K562 treated with DMSO at 1 percent for 4 hours (cell line): ENCODE data around the gene EML4. TPM values are rescaled to one million over a fixed set of nuclear protein-coding genes. Genes with fewer than 3 reads are reported as not detected.

Source experiments
- total RNA-seq: library from RNA; unstranded; fragments of 300-600 nt; gene quantifications from 2 replicates; pipeline ENCODE4 v1.2.3, GENCODE V29; 2022; ENCODE audit not compliant: insufficient read depth

The EML4 gene, protein sequence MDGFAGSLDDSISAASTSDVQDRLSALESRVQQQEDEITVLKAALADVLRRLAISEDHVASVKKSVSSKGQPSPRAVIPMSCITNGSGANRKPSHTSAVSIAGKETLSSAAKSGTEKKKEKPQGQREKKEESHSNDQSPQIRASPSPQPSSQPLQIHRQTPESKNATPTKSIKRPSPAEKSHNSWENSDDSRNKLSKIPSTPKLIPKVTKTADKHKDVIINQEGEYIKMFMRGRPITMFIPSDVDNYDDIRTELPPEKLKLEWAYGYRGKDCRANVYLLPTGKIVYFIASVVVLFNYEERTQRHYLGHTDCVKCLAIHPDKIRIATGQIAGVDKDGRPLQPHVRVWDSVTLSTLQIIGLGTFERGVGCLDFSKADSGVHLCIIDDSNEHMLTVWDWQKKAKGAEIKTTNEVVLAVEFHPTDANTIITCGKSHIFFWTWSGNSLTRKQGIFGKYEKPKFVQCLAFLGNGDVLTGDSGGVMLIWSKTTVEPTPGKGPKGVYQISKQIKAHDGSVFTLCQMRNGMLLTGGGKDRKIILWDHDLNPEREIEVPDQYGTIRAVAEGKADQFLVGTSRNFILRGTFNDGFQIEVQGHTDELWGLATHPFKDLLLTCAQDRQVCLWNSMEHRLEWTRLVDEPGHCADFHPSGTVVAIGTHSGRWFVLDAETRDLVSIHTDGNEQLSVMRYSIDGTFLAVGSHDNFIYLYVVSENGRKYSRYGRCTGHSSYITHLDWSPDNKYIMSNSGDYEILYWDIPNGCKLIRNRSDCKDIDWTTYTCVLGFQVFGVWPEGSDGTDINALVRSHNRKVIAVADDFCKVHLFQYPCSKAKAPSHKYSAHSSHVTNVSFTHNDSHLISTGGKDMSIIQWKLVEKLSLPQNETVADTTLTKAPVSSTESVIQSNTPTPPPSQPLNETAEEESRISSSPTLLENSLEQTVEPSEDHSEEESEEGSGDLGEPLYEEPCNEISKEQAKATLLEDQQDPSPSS
- total RNA-seq: 11.1 and 13.0 TPM in 2 replicates

DNA sequence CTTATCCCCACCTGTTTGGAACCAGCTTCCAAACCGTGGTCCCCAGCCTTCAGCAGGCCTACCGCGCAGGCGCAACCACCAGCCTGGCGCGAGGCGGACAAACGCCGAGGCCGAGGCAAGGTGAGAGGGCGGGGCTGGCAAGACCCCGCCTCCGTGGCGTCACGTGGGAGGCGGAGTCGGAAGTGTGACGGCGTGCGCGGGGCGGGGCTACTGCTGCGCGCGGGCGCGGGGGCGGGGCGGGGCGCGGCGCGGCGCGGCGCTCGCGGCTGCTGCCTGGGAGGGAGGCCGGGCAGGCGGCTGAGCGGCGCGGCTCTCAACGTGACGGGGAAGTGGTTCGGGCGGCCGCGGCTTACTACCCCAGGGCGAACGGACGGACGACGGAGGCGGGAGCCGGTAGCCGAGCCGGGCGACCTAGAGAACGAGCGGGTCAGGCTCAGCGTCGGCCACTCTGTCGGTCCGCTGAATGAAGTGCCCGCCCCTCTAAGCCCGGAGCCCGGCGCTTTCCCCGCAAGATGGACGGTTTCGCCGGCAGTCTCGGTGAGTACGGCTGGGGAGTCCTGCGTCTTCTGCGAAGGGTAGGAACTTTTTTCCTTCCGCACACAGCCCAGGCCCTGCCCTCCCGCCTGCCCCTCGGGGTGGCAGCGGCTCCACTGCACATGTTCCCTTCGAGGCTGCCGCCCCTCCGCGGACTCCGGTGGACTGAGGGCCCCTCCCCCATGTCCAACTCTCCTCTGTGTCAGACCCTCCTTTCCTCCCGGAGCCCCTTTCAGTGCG lies at the start of gene EML4:
Gene EML4 (plus strand): TSS at position 254 of the 774 bp plus-strand sequence. CDS start 259 bp downstream, at position 513.

DNA sequence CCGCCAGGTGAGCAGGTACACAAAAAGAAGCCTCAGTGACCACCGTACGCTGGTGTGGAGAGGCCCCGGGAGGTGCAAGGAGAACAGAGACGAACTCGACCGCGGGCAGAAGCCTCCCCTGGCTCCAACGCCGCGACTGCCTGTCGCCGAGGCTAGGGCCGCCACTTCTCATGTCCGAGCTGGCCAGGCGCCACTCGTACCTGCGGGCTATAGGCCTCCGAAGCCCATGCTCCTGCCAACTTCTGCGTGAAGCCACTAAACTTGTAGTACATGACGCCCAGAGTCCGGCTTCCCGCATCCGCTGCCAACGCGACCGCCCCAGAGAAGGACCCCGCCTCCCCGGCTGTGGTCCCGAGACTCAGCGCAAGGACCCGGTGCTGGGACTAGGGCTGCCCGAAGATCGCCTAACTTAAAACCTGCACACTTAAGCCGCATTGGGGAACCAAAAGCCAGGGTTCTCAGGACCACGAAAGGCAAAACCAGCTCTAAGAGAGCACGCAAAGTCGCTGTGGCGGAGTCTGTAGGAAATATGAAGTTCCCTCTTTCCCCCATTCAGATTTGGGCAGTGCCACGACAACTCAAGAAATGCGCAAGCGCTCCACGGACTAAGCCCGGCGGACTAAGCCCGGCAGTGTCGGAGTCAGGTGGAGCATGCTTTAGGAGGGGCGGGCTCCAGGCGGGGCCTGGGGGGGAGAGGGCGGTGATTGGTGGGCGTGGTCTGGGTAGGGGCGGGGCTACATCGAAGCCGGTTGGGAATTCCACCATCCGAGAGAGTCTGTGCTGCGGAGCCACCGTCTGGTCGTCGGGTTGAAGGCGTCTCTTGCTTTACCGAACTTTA lies 192.0 kb downstream of the EML4 start, which contains the start of gene COX7A2L:
Gene COX7A2L (minus strand): TSS at position 328 of the 838 bp plus-strand sequence. CDS start 56 bp downstream, at position 272.

Other genes starting within 250 kb of the EML4 start
- gene PKDCC, start 121.3 kb upstream of the EML4 start, total RNA-seq: 0.73 TPM in 1 of 2 replicates, not detected in the other
- gene COX7A2L, start 191.9 kb downstream of the EML4 start, total RNA-seq: 168 and 215 TPM in 2 replicates